Activated CD8-positive, alpha-beta T cell treated with anti-CD3 and anti-CD28 coated beads for 36 hours (primary cell): ENCODE data around the gene NUDT9. TPM values are rescaled to one million over a fixed set of nuclear protein-coding genes. Genes with fewer than 3 reads are reported as not detected.

Source experiments
- ATAC-seq: fragments of 200-7000 bp; cut with Tn5 transposase; one replicate; pipeline ENCODE4 v1.10.0; 2021; ENCODE audit warnings: mild to moderate bottlenecking, moderate library complexity
- CTCF ChIA-PET: fragments of 350-600 bp; sonication (Branson Sonifier 250); formaldehyde crosslinking; loops from one replicate; lab custom pipeline; 2021; ENCODE audit warnings: antibody characterized with exemption; lab: Charles Lee
- POLR2A ChIA-PET: fragments of 350-600 bp; sonication (Branson Sonifier 250); formaldehyde crosslinking; loops from one replicate; lab custom pipeline; 2021; ENCODE audit warnings: antibody characterized with exemption; lab: Charles Lee
- DNase-seq: peaks from one replicate; pipeline ENCODE4 v3.0.0-alpha.2; 2020
- H3K27ac Mint-ChIP-seq: one replicate; pipeline ENCODE4 v1.8.0; 2021; ENCODE audit warnings: mild to moderate bottlenecking, mixed read lengths
- H3K27me3 Mint-ChIP-seq: one replicate; pipeline ENCODE4 v1.8.0; 2021; ENCODE audit warnings: mixed read lengths
- H3K36me3 Mint-ChIP-seq: one replicate; pipeline ENCODE4 v1.8.0; 2021; ENCODE audit warnings: low read depth, mixed read lengths
- H3K4me1 Mint-ChIP-seq: one replicate; pipeline ENCODE4 v1.8.0; 2021; ENCODE audit warnings: low read depth, mixed read lengths
- H3K4me3 Mint-ChIP-seq: one replicate; pipeline ENCODE4 v1.8.0; 2021; ENCODE audit warnings: mild to moderate bottlenecking, moderate library complexity, mixed read lengths
- H3K9me3 Mint-ChIP-seq: one replicate; pipeline ENCODE4 v1.8.0; 2021; ENCODE audit warnings: mixed read lengths
- intact Hi-C: fragments of 100-400 bp; cut with micrococcal nuclease; formaldehyde crosslinking; loops from one replicate; pipeline ENCODE4 v1.10.0; 2022
- total RNA-seq, 2 experiments: library from RNA; stranded (reverse); gene quantifications; one replicate each; pipeline ENCODE4 v1.2.3, GENCODE V29; 2021
- TF ChIP-seq, protein P1 (sequence below): fragments of 200-600 bp; IDR thresholded peaks from one replicate; pipeline ENCODE4 v1.8.0; 2022; ENCODE audit warnings: antibody characterized with exemption, mild to moderate bottlenecking

The NUDT9 gene
- total RNA-seq, 2 experiments from 2014 or later, result 11.9 to 12.3 TPM

DNA sequence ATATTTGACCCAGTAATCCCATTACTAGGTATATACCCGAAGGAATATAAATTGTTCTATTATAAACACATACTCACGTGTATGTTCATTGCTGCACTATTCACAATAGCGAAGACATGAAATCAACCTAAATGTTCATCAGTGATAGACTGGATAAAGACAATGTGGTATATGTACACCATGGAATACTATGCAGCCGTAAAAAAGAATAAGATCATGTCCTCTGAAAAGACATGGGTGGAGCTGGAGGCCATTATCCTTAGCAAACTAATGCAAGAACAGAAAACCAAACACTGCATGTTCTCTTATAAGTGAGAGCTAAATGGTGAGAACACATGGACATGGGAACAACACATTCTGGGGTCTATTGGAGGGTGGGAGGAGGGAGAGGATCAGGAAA, 36.5 kb downstream of the NUDT9 start:
- ATAC-seq (no peak), DNase-seq (no peak)
- no peaks in the 10 kb centered on the region for H3K9me3 Mint-ChIP-seq
- no peaks in the 10 kb centered on the region for H3K27me3 Mint-ChIP-seq
- no peak overlapping the region for H3K27ac Mint-ChIP-seq
- H3K4me3 Mint-ChIP-seq, result no peak overlapping the region
- ChIA-PET POLR2A (no interaction called here), CTCF (interaction anchor here (1.2 to 3.8 kb wide), 3 partner anchors 10 to 102 kb away, joined by 3 to 19 read pairs (median 4); no protein-coding TSS in a partner anchor)
- H3K36me3 Mint-ChIP-seq, result peaks cover 26% of the 10 kb centered on the region
- H3K4me1 Mint-ChIP-seq, result no peaks in the 10 kb centered on the region
- TF ChIP-seq, protein P1, sequence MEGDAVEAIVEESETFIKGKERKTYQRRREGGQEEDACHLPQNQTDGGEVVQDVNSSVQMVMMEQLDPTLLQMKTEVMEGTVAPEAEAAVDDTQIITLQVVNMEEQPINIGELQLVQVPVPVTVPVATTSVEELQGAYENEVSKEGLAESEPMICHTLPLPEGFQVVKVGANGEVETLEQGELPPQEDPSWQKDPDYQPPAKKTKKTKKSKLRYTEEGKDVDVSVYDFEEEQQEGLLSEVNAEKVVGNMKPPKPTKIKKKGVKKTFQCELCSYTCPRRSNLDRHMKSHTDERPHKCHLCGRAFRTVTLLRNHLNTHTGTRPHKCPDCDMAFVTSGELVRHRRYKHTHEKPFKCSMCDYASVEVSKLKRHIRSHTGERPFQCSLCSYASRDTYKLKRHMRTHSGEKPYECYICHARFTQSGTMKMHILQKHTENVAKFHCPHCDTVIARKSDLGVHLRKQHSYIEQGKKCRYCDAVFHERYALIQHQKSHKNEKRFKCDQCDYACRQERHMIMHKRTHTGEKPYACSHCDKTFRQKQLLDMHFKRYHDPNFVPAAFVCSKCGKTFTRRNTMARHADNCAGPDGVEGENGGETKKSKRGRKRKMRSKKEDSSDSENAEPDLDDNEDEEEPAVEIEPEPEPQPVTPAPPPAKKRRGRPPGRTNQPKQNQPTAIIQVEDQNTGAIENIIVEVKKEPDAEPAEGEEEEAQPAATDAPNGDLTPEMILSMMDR, result no peak
- intact Hi-C loops, result no loop called here

- ChIA-PET POLR2A (no interaction called here), CTCF (interaction anchor here (1.8 kb wide), 1 partner anchor 85 kb away, joined by 6 read pairs; no protein-coding TSS in a partner anchor)
- no peak for ATAC-seq
- H3K4me1 Mint-ChIP-seq, result peaks cover 2% of the 10 kb centered on the region
- H3K27me3 Mint-ChIP-seq, result no peaks in the 10 kb centered on the region
- TF ChIP-seq, protein P1, result no peak
- no peak for DNase-seq
- H3K36me3 Mint-ChIP-seq, result peaks cover 19% of the 10 kb centered on the region
- no peak overlapping the region for H3K27ac Mint-ChIP-seq
- intact Hi-C loops, result no loop called here
- no peak overlapping the region for H3K4me3 Mint-ChIP-seq
- H3K9me3 Mint-ChIP-seq, result no peaks in the 10 kb centered on the region
These were observed 38.9 kb downstream of the NUDT9 start for GRCh38 chr4:87461281-87461700.

- no peak overlapping the region for H3K4me3 Mint-ChIP-seq
- no peaks in the 10 kb centered on the region for H3K9me3 Mint-ChIP-seq
- CTCF ChIA-PET, result no interaction called here
- POLR2A ChIA-PET, result no interaction called here
- no peaks in the 10 kb centered on the region for H3K27me3 Mint-ChIP-seq
- intact Hi-C loops, result no loop called here
- H3K4me1 Mint-ChIP-seq, result peaks cover 2% of the 10 kb centered on the region
- H3K36me3 Mint-ChIP-seq, result peaks cover 19% of the 10 kb centered on the region
- ATAC-seq (no peak), DNase-seq (no peak)
- TF ChIP-seq, protein P1, result no peak
- no peak overlapping the region for H3K27ac Mint-ChIP-seq
These were observed 39.7 kb downstream of the NUDT9 start for GRCh38 chr4:87462102-87462501.

DNA sequence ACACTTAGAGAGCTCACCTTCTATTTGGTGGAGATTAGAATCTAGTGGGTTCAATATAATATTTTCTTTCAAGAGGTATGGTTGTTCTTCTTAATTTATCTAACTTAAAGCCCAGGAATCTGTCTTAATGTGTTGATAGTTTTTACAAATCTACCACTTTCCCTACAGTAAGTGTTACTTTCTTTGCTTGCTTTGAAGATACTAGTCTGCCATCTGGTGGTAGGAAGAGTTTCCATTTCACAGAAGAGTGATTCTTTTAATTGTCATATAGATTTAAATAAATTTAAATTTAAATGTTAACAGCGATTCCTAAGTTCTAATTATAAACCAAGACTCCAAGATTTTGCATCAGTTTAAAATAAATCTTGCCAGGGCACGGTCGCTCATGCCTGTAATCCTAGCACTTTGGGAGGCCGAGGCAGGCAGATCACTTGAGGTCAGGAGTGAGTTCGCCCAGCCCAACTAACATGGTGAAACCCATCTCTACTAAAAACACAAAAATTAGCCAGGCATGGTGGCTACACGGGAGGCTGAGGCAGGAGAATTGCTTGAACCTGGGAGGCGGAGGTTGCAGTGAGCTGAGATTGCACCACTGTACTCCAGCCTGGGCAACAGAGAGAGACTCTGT, 43.5 kb downstream of the NUDT9 start:
- TF ChIP-seq, protein P1, result peak; percentile 92
- no peak for ATAC-seq

DNA sequence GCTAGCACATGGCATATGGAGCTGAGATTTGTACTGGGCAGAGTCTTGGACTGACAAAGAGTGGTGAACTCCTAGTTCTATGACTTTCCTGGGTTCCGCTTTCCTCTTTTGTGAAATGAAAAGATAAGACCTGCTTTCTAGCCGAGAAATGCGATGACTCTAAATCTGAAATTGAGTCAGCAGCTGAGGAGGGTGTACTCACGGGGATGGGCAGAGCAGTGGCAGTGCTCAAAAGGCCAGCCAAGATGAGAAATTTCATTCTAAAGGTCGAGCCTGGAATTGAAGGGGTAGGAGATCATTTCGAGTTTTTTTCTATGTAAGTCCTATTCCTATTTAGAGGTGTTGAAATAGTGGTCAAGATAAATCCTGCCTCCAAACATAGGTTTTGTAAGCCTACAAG, 47.0 kb downstream of the NUDT9 start:
- CTCF ChIA-PET, result interaction anchor here (4.3 to 7.6 kb wide), 2 partner anchors 12 to 94 kb away, joined by 20 to 106 read pairs; no protein-coding TSS in a partner anchor
- no peaks in the 10 kb centered on the region for H3K36me3 Mint-ChIP-seq
- TF ChIP-seq, protein P1, result no peak
- ATAC-seq (no peak), DNase-seq (no peak)
- peaks cover 2% of the 10 kb centered on the region for H3K4me1 Mint-ChIP-seq
- H3K27me3 Mint-ChIP-seq, result no peaks in the 10 kb centered on the region
- H3K4me3 Mint-ChIP-seq, result no peak overlapping the region
- intact Hi-C loops, result loop anchor here (5.0 kb wide), 1 partner anchor 112 kb away; no protein-coding TSS in a partner anchor
- no peaks in the 10 kb centered on the region for H3K9me3 Mint-ChIP-seq
- no peak overlapping the region for H3K27ac Mint-ChIP-seq
- POLR2A ChIA-PET, result no interaction called here

More for the DNA sequence above, 43.5 kb downstream of the NUDT9 start:
- CTCF ChIA-PET, result interaction anchor here (0.6 to 7.6 kb wide), 22 partner anchors 9 to 204 kb away, joined by 3 to 106 read pairs (median 4); partner anchors contain the start of gene HSD17B11
- no peak overlapping the region for H3K4me3 Mint-ChIP-seq
- no peak overlapping the region for H3K27ac Mint-ChIP-seq
- H3K4me1 Mint-ChIP-seq, result peaks cover 2% of the 10 kb centered on the region
- H3K36me3 Mint-ChIP-seq, result no peaks in the 10 kb centered on the region
- DNase-seq, result peak; percentile 7
- intact Hi-C loops, result loop anchor here (2.0 to 5.0 kb wide), 2 partner anchors 89 to 109 kb away; no protein-coding TSS in a partner anchor
- H3K27me3 Mint-ChIP-seq, result no peaks in the 10 kb centered on the region
- POLR2A ChIA-PET, result interaction anchor here (0.5 to 0.6 kb wide), 2 partner anchors 140 to 299 kb away, joined by 3 read pairs; no protein-coding TSS in a partner anchor
- H3K9me3 Mint-ChIP-seq, result no peaks in the 10 kb centered on the region
